H1 (cell line): Measurements from ENCODE around the gene CCDC63. TPM values are rescaled to one million over a fixed set of nuclear protein-coding genes. Genes with fewer than 3 reads are reported as not detected.

Experiments
- CTCF ChIA-PET: fragments of 300-600 bp; sonication (Branson Sonifier 250); formaldehyde crosslinking; loops from one replicate; lab custom pipeline; 2021; ENCODE audit not compliant: partially characterized antibody; lab: Charles Lee
- POLR2A ChIA-PET: fragments of 300-600 bp; sonication (Branson Sonifier 250); formaldehyde crosslinking; loops from one replicate; lab custom pipeline; 2021; ENCODE audit warnings: inconsistent platforms; ENCODE audit not compliant: partially characterized antibody; lab: Charles Lee
- DNase-seq, 2 experiments: peaks; one replicate each; pipeline versions ENCODE4 v3.0.0 to v3.0.0-alpha.2; 2010 to 2022; ENCODE audit warnings: low spot score in 2 of 2, low read depth in 1 of 2, mixed read lengths in 1 of 2
- FAIRE-seq: peaks from 2 replicates; lab custom pipeline; 2011; peaks lifted over from hg19 to GRCh38; lab: Jason Lieb, UNC
- H2AFZ ChIP-seq: 2 replicates; pipeline ENCODE4 v1.8.1; 2012; ENCODE audit warnings: low read length, inconsistent platforms
- H2AK5ac ChIP-seq: 2 replicates; pipeline ENCODE4 v1.6.1; 2013; ENCODE audit warnings: low read depth, low read length
- H2BK120ac ChIP-seq: replicated peaks from 2 replicates; pipeline ENCODE3; 2013; ENCODE audit warnings: low read depth, low read length, inconsistent platforms
- H2BK12ac ChIP-seq: 2 replicates; pipeline ENCODE4 v1.6.1; 2013; ENCODE audit warnings: low read depth, low read length
- H2BK15ac ChIP-seq: 2 replicates; pipeline ENCODE4 v1.6.1; 2013; ENCODE audit warnings: low read length
- H2BK20ac ChIP-seq: 2 replicates; pipeline ENCODE4 v1.6.1; 2013; ENCODE audit warnings: low read length
- H2BK5ac ChIP-seq: 2 replicates; pipeline ENCODE4 v1.6.1; 2013; ENCODE audit warnings: low read depth, low read length
- H3K14ac ChIP-seq: 2 replicates; pipeline ENCODE4 v1.6.1; 2013; ENCODE audit warnings: inconsistent platforms; ENCODE audit not compliant: insufficient read length
- H3K18ac ChIP-seq: 2 replicates; pipeline ENCODE4 v1.6.1; 2013; ENCODE audit warnings: low read length; ENCODE audit errors: extremely low read depth
- H3K23ac ChIP-seq: 2 replicates; pipeline ENCODE4 v1.6.1; 2013; ENCODE audit warnings: inconsistent platforms; ENCODE audit not compliant: insufficient read length
- H3K23me2 ChIP-seq: 2 replicates; pipeline ENCODE4 v1.6.1; 2013; ENCODE audit warnings: low read depth, low read length
- H3K27ac ChIP-seq: 2 replicates; pipeline ENCODE4 v1.6.1; 2011; ENCODE audit warnings: low read depth, low read length, inconsistent platforms
- H3K27me3 ChIP-seq, 4 experiments: replicated peaks in 1 of 4; 1 replicate in 1 of 4; 2 replicates in 3 of 4; pipeline versions ENCODE4 v1.6.1 to v1.8.1; 2011 to 2013; ENCODE audit warnings: low read length in 3 of 4, mild to moderate bottlenecking in 3 of 4, inconsistent platforms in 2 of 4, mixed read lengths in 2 of 4, moderate library complexity in 1 of 4; ENCODE audit not compliant: control insufficient read depth in 3 of 4, insufficient read depth in 3 of 4; ENCODE audit errors: extremely low read depth in 1 of 4
- H3K36me3 ChIP-seq, 4 experiments: 2 replicates each; pipeline versions ENCODE4 v1.6.1 to v1.8.1; 2011 to 2013; ENCODE audit warnings: mild to moderate bottlenecking in 4 of 4, low read length in 3 of 4, moderate library complexity in 2 of 4, control low read depth in 1 of 4, inconsistent platforms in 1 of 4; ENCODE audit not compliant: insufficient read depth in 4 of 4, control insufficient read depth in 2 of 4
- H3K4ac ChIP-seq: replicated peaks from 2 replicates; pipeline ENCODE3; 2013; ENCODE audit warnings: low read length, low read depth, mixed read lengths, inconsistent platforms; ENCODE audit not compliant: insufficient read length
- H3K4me1 ChIP-seq, 4 experiments: replicated peaks in 1 of 4; 1 replicate in 1 of 4; 2 replicates in 3 of 4; pipeline versions ENCODE4 v1.6.1 to v1.8.1; 2011 to 2013; ENCODE audit warnings: low read length in 3 of 4, inconsistent platforms in 2 of 4, mixed read lengths in 1 of 4; ENCODE audit not compliant: insufficient read depth in 4 of 4, control insufficient read depth in 3 of 4
- H3K4me2 ChIP-seq, 2 experiments: 2 replicates each; pipeline versions ENCODE4 v1.6.1 to v1.8.1; 2011 to 2013; ENCODE audit warnings: low read depth in 2 of 2, low read length in 2 of 2, control low read depth in 1 of 2, inconsistent platforms in 1 of 2, mild to moderate bottlenecking in 1 of 2; ENCODE audit not compliant: insufficient read depth in 1 of 2
- H3K4me3 ChIP-seq, 4 experiments: fragments of 200-600, 300-600 bp in 1 of 4; sonication (generic), shearing (Covaris generic), sonication (Bioruptor Twin) in 1 of 4; 2 replicates each; pipeline versions ENCODE4 v1.5.1 to v1.8.1; 2011 to 2016; ENCODE audit warnings: low read length in 4 of 4, low read depth in 3 of 4, control low read depth in 2 of 4, inconsistent platforms in 2 of 4, mild to moderate bottlenecking in 2 of 4, mixed read lengths in 1 of 4, moderate library complexity in 1 of 4; ENCODE audit not compliant: insufficient read depth in 2 of 4; ENCODE audit errors: extremely low read depth in 1 of 4
- H3K56ac ChIP-seq: replicated peaks from 2 replicates; pipeline ENCODE3; 2013; ENCODE audit warnings: low read depth, mild to moderate bottlenecking, mixed read lengths, low read length, inconsistent platforms; ENCODE audit not compliant: insufficient read length
- H3K79me1 ChIP-seq: 2 replicates; pipeline ENCODE4 v1.6.1; 2013; ENCODE audit warnings: low read depth, low read length, control low read depth
- H3K79me2 ChIP-seq, 2 experiments: 2 replicates each; pipeline versions ENCODE4 v1.6.1 to v1.8.1; 2012 to 2013; ENCODE audit warnings: low read length in 2 of 2, mild to moderate bottlenecking in 2 of 2, inconsistent platforms in 1 of 2; ENCODE audit not compliant: insufficient read depth in 2 of 2, control insufficient read depth in 1 of 2
- H3K9ac ChIP-seq, 4 experiments: replicated peaks in 1 of 4; 1 replicate in 1 of 4; 2 replicates in 3 of 4; pipeline versions ENCODE4 v1.6.1 to v1.8.1; 2011 to 2013; ENCODE audit warnings: low read depth in 3 of 4, low read length in 3 of 4, control low read depth in 2 of 4, mild to moderate bottlenecking in 2 of 4, moderate library complexity in 2 of 4, inconsistent platforms in 1 of 4; ENCODE audit errors: extremely low read depth in 1 of 4
- H3K9me3 ChIP-seq, 2 experiments: 2 replicates each; pipeline versions ENCODE4 v1.6.1 to v1.8.1; 2012 to 2013; ENCODE audit warnings: mild to moderate bottlenecking in 2 of 2, moderate library complexity in 2 of 2, control low read depth in 1 of 2, inconsistent platforms in 1 of 2, low read depth in 1 of 2, low read length in 1 of 2, mixed read lengths in 1 of 2; ENCODE audit not compliant: insufficient read depth in 2 of 2
- H4K20me1 ChIP-seq, 2 experiments: replicated peaks in 1 of 2; 2 replicates each; pipeline versions ENCODE3 to v1.8.1; 2011 to 2013; ENCODE audit warnings: inconsistent platforms in 2 of 2, low read length in 2 of 2, mild to moderate bottlenecking in 1 of 2; ENCODE audit not compliant: insufficient read depth in 2 of 2, control insufficient read depth in 1 of 2
- H4K5ac ChIP-seq: 2 replicates; pipeline ENCODE4 v1.6.1; 2013; ENCODE audit warnings: low read length, low read depth, mixed read lengths, inconsistent platforms; ENCODE audit not compliant: insufficient read length
- H4K8ac ChIP-seq: 2 replicates; pipeline ENCODE4 v1.8.0; 2013; ENCODE audit warnings: mild to moderate bottlenecking, moderate library complexity, low read length, inconsistent platforms; ENCODE audit not compliant: insufficient read depth; ENCODE audit errors: extremely low read depth
- H4K91ac ChIP-seq: replicated peaks from 2 replicates; pipeline ENCODE3; 2013; ENCODE audit warnings: low read length, mixed read lengths, inconsistent platforms; ENCODE audit not compliant: insufficient read length
- KDM1A ChIP-seq: fragments of 200-600, 300-600 bp; sonication (generic); IDR thresholded peaks from 2 replicates; pipeline ENCODE4 v1.7.1; 2016; ENCODE audit warnings: mild to moderate bottlenecking, low read length, borderline replicate concordance
- ZNF274 ChIP-seq: IDR thresholded peaks from 2 replicates; pipeline ENCODE4 v1.7.0; 2012; ENCODE audit warnings: low read length, borderline replicate concordance; ENCODE audit errors: extremely low read depth
- WGBS, 2 experiments: shearing (Covaris generic) in 1 of 2; methylation state at CpG; one replicate each; pipeline versions ENCODE4 v1.1.6 to v1.1.7; 2013 to 2015; ENCODE audit warnings: low lambda C conversion rate in 2 of 2, mixed read lengths in 2 of 2, inconsistent platforms in 1 of 2, low coverage in 1 of 2, missing lambda C conversion rate in 1 of 2; ENCODE audit not compliant: insufficient replicate concordance in 2 of 2, insufficient coverage in 1 of 2, insufficient read length in 1 of 2; ENCODE audit errors: extremely low coverage in 1 of 2, missing lambda C conversion rate in 1 of 2; 5-methylcytosine and 5-hydroxymethylcytosine counted together
- polyA plus RNA-seq, 7 experiments: library from polyadenylated mRNA; depleted of rRNA in 3 of 7; stranded (reverse) in 5 of 7; unstranded in 2 of 7; fragments of >200 nt in 5 of 7; fragments of 200-250 nt in 2 of 7; gene quantifications; 1 replicate in 5 of 7; 2 replicates in 1 of 7; 4 replicates in 1 of 7; pipeline versions ENCODE4 v1.2.1 to v1.2.3, GENCODE V29; 2011 to 2013; ENCODE audit warnings: missing spikeins in 2 of 7, mixed read lengths in 2 of 7
- total RNA-seq: library from RNA; stranded (reverse); fragmentation: NEBNext Ultra II Directional; extraction: Animal tissue kit (Norgen Biotek cat#: 25700); gene quantifications from 2 replicates; pipeline ENCODE4 v1.2.1, GENCODE V29; 2021

The CCDC63 gene
- total and polyA plus RNA-seq, 2 of the 8 experiments (the other 6 are each of a cell fraction or from before 2014, with no cell fraction given), result 0.42 to 0.93 TPM

- Histone ChIP-seq H3K9ac (no peak overlapping the region), H3K4me1 (peaks cover 0 to 15% (median 5%) of the 10 kb centered on the region in 4 experiments; a peak in 4 of 7 replicates), H2AK5ac (no peak overlapping the region), H4K5ac (no peak overlapping the region), H2BK5ac (no peak overlapping the region), H3K23ac (no peak overlapping the region), H3K79me2 (no peaks in the 10 kb centered on the region), H3K27ac (no peak overlapping the region), H3K14ac (no peak overlapping the region), H2AFZ (no peak overlapping the region), H3K18ac (no peak overlapping the region), H3K56ac (no peak overlapping the region), H4K20me1 (no peaks in the 10 kb centered on the region), H3K4ac (no peak overlapping the region), H2BK20ac (no peak overlapping the region), H4K8ac (no peak overlapping the region), H2BK15ac (no peak overlapping the region), H3K36me3 (no peaks in the 10 kb centered on the region), H2BK120ac (no peak overlapping the region), H4K91ac (no peak overlapping the region), H3K23me2 (no peaks in the 10 kb centered on the region), H3K4me3 (no peak overlapping the region), H3K27me3 (no peaks in the 10 kb centered on the region), H3K79me1 (no peaks in the 10 kb centered on the region), H3K9me3 (no peaks in the 10 kb centered on the region), H2BK12ac (no peak overlapping the region), H3K4me2 (no peak overlapping the region)
- CTCF ChIA-PET, result interaction anchor here (4.9 kb wide), 1 partner anchor 12 kb away, joined by 13 read pairs; no protein-coding TSS in a partner anchor
- 89% methylated on average over 5 of the region's 5 CpGs; no CpG with 5 or more reads in 1 of the 2 experiments for WGBS, 2 experiments
- POLR2A ChIA-PET, result interaction anchor here (1.8 to 2.8 kb wide), 2 partner anchors 10 to 22 kb away, joined by 5 to 11 read pairs; no protein-coding TSS in a partner anchor
- DNase-seq, result no peak
- TF ChIP-seq KDM1A (peak; percentile 95), ZNF274 (no peak)
- FAIRE-seq, result no peak
Observed at GRCh38 chr12:110919720-110920119, 72.9 kb downstream of the CCDC63 start.
